Activated CD4-positive, alpha-beta T cell treated with anti-CD3 and anti-CD28 coated beads, Interleukin-2, Interleukin-4, amounts not matched to agents 100 ng/mL and 50 ng/mL, durations not matched to agents 16 hours and 8 hours (primary cell): ENCODE measurements around the gene TPM1.

Experiments
- DNase-seq: peaks from one replicate; pipeline ENCODE4 v3.0.0-alpha.2; 2020; ENCODE audit warnings: low spot score

Gene TPM1

DNA sequence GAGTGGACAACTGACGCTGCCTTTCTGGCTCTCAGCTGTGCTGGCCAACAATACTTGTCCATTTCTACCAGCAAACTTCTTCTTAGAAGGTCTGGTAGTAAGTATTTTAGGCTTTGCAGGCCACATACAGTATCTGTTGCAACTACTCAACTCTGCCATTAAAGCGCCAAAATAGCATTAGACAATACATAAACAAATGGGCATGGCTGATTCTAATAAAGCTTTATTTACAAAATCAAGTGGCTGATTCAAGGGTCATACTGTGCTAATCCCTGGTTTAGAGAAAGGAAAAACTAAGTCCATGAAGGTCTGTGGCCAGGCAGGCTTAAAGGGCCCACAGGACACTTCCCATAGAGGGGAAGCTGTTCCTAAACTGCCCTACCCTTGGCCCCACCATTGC lies 26.3 kb upstream of the TPM1 start:
- no peak for DNase-seq

- DNase-seq = no peak
Observed at GRCh38 chr15:63018639-63019038, 23.9 kb upstream of the TPM1 start.

DNA sequence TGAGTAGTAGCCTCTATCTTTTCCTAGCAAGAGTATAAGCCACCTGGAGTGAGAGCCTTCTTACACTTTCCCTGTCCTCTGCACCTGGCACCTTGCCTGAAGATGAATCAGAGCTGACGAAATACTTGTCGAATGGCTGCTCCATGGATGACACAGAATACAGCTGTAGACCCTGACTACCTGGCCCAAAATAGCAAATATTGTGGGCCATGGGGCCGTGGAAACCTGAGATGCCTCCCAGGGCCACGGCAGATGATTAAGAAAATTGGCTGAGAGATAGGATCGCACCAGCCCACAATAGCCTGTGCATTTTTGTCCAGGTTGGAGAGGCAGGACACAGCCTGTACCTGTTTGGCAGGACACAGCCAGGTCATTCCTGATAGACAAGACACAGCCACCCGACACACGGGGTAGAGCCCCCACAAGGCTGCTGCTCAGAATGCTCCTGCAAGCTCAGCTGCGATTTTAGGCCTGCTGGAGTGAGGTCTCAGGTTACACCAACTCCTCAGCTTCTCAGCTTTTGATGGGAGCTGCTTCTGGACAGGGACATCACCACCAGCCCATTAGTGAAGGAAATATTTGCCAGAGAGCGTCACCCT lies 22.9 kb upstream of the TPM1 start:
- no peak for DNase-seq

- DNase-seq = no peak
Observed at GRCh38 chr15:63020128-63020527, 22.4 kb upstream of the TPM1 start.

DNA sequence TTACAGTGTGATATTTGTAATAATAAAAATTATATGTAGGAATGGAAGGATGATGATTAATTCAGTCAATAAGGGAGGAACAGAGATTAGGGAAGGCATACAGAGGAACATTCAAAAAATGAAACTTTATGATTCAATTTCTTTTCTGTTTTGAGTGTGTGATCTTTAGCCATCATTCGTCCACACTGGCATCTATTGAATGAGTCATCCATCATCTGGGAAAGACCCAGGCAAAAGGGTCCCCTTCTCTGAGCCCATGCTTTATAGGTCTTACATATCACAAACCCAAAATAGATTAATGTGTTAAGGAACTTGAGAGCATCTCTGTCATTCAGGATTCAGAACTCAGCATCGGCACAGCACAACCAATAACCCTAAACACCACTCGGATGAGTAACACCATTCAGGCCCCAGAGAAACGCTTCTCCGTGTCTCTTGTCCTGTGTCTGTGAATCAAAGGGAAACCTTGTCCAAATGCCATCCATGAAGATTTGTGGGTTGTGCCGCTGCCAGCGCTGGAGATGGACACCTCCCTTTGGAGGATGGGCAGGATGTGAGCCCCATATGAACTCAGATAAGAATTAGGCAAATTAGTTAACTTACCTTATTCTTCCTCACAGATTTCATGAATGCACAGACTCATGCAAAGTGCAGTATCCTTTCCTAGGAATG lies 21.7 kb upstream of the TPM1 start:
- no peak for DNase-seq

- no peak for DNase-seq
Observed at GRCh38 chr15:63022181-63022580, 20.4 kb upstream of the TPM1 start.

- DNase-seq = no peak
Observed at GRCh38 chr15:63022663-63023062, 19.9 kb upstream of the TPM1 start.

GRCh38 chr15:63023351-63023945 lies 19.1 kb upstream of the TPM1 start:
- no peak for DNase-seq

DNA sequence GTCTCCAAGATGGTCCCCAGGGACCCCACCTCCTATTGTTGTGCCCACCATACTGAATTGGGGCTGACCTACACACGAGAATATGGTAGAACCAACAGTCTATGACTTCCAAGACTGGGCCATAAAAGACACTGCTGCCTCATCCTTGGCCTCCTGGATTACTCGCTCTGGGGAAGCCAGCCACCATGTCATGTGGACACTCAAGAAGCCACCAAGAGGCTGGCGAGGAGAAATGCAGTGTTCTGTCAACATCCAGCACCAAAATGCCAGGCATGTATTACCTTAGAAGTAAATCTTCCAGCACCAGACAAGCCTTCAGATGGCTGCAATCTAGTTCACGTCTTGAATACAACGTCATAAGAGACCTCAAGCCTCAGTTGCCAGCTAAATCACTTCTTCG lies 17.1 kb upstream of the TPM1 start:
- DNase-seq = no peak

DNA sequence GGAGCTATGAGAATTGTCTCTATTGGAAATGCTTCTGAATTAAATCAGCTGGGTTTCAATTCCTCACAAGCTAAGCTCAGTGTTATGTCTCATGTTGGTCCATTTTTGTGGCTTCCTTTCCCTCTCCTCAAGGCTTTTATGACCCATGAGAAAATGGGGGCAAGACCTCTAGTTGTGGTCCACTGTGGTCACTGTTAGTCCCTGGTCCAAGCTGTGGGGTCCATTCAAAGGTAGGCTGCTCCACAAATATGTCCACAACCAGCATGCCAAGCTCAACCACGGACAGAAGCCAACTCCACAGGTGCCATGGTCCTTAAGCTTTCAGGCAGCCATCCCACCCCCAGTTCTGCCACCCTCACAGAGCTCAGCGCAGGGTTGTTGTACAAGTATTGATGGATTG lies 14.9 kb upstream of the TPM1 start:
- no peak for DNase-seq

- DNase-seq = no peak
Observed at GRCh38 chr15:63028442-63029110, 14.0 kb upstream of the TPM1 start.

GRCh38 chr15:63029676-63030075 lies 12.9 kb upstream of the TPM1 start:
- DNase-seq = no peak

- no peak for DNase-seq
Observed at GRCh38 chr15:63030101-63030551, 12.4 kb upstream of the TPM1 start.

DNA sequence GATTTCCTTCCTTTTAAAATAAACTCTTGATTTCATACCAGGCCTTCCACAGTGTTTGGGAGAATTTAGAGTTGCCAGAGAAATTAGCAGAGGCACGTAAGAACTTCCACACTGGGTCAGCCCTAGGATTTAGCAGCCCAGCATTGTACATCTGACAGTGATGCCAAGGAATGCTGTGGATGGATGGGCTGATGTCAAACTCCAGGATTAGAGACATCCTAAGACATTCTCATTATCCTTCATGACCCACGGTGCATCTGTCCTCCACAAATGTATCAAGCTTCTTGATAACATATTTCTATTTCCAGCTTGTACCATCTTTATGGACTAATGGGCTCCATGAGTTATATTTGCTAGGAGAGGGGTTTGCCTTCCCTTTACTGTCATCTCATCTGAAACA lies 8.0 kb upstream of the TPM1 start:
- DNase-seq = no peak

- no peak for DNase-seq
Observed at GRCh38 chr15:63035253-63035652, 7.3 kb upstream of the TPM1 start.

- no peak for DNase-seq
Observed at GRCh38 chr15:63035977-63036376, 6.6 kb upstream of the TPM1 start.

GRCh38 chr15:63037976-63038720 lies 4.4 kb upstream of the TPM1 start:
- no peak for DNase-seq

GRCh38 chr15:63038926-63039673 lies 3.4 kb upstream of the TPM1 start:
- DNase-seq = no peak

- no peak for DNase-seq
Observed at GRCh38 chr15:63039811-63040210, 2.7 kb upstream of the TPM1 start.

DNA sequence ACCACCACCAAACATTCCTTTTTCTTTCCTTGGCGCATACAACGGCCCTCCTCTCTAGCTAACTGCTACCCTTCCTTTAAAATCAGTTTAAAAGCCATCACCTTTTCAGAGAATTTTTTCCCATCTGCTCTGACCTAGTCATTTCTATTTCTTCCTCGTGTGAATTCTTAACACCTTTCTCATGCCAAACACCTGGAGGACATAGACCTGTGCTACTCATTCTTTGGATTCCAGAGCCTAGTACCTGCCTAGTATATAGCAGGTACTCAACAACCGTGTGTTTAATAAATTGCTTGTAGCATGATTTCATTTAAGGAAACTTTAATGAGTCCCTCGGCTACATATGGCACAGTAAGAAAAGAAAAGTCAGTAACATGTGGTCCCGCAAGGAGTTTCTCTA lies 2.0 kb upstream of the TPM1 start:
- no peak for DNase-seq

- no peak for DNase-seq
Observed at GRCh38 chr15:63040954-63041353, 1.6 kb upstream of the TPM1 start.
